HCT116 (cell line): ENCODE measurements around the gene FRY. TPM values are rescaled to one million over a fixed set of nuclear protein-coding genes. Genes with fewer than 3 reads are reported as not detected.

Experiments used
- CBX3 ChIP-seq: IDR thresholded peaks from 2 replicates; pipeline ENCODE4 v1.6.1; 2012; ENCODE audit warnings: low read depth
- ELF1 ChIP-seq: IDR thresholded peaks from 2 replicates; pipeline ENCODE4 v1.6.1; 2012; ENCODE audit warnings: low read depth, borderline replicate concordance
- EZH2phosphoT487 ChIP-seq: fragments of 200-600 bp; IDR thresholded peaks from 2 replicates; pipeline ENCODE4 v1.6.1; 2018; ENCODE audit warnings: antibody characterized with exemption, borderline replicate concordance
- JUND ChIP-seq: IDR thresholded peaks from 2 replicates; pipeline ENCODE4 v1.6.1; 2012
- POLR2A ChIP-seq: IDR thresholded peaks from 2 replicates; pipeline ENCODE4 v1.7.0; 2011; ENCODE audit warnings: borderline replicate concordance; ENCODE audit not compliant: insufficient read depth, insufficient read length; ENCODE audit errors: extremely low read depth
- POLR2AphosphoS5 ChIP-seq: IDR thresholded peaks from 2 replicates; pipeline ENCODE4 v1.6.1; 2011; ENCODE audit warnings: mild to moderate bottlenecking, low read depth, low read length, moderate library complexity
- SP1 ChIP-seq: IDR thresholded peaks from 2 replicates; pipeline ENCODE4 v1.6.1; 2012; ENCODE audit warnings: low read depth
- TCF7L2 ChIP-seq: IDR thresholded peaks from 2 replicates; pipeline ENCODE4 v1.7.0; 2011; ENCODE audit warnings: borderline replicate concordance, inconsistent platforms; ENCODE audit not compliant: insufficient read depth, insufficient read length; ENCODE audit errors: extremely low read depth
- ZFX ChIP-seq: fragments of 450-650 bp; IDR thresholded peaks from 2 replicates; pipeline ENCODE4 v1.6.1; 2017
- total RNA-seq: library from RNA; stranded (reverse); gene quantifications from one replicate; pipeline ENCODE4 v1.2.1, GENCODE V29; 2021; ENCODE audit not compliant: unreplicated experiment
- TF ChIP-seq, protein P1 (sequence below): IDR thresholded peaks from 2 replicates; pipeline ENCODE4 v1.6.1; 2011; ENCODE audit warnings: mild to moderate bottlenecking, low read length, moderate library complexity; ENCODE audit not compliant: insufficient replicate concordance; ENCODE audit errors: extremely low read depth
- TF ChIP-seq, protein P2 (sequence below): IDR thresholded peaks from 2 replicates; pipeline ENCODE4 v1.6.1; 2012; ENCODE audit warnings: low read depth

FRY gene
- total RNA-seq, 1 experiment from 2014 or later = 1.4 TPM

DNA sequence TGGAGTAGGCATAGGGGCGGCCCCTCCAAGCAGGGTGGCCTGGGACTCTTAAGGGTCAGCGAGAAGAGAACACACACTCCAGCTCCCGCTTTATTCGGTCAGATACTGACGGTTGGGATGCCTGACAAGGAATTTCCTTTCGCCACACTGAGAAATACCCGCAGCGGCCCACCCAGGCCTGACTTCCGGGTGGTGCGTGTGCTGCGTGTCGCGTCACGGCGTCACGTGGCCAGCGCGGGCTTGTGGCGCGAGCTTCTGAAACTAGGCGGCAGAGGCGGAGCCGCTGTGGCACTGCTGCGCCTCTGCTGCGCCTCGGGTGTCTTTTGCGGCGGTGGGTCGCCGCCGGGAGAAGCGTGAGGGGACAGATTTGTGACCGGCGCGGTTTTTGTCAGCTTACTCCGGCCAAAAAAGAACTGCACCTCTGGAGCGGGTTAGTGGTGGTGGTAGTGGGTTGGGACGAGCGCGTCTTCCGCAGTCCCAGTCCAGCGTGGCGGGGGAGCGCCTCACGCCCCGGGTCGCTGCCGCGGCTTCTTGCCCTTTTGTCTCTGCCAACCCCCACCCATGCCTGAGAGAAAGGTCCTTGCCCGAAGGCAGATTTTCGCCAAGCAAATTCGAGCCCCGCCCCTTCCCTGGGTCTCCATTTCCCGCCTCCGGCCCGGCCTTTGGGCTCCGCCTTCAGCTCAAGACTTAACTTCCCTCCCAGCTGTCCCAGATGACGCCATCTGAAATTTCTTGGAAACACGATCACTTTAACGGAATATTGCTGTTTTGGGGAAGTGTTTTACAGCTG, 283.9 kb downstream of the FRY start, which contains the start of the genes BRCA2 and ZAR1L (continued):
- TF ChIP-seq, protein P1, sequence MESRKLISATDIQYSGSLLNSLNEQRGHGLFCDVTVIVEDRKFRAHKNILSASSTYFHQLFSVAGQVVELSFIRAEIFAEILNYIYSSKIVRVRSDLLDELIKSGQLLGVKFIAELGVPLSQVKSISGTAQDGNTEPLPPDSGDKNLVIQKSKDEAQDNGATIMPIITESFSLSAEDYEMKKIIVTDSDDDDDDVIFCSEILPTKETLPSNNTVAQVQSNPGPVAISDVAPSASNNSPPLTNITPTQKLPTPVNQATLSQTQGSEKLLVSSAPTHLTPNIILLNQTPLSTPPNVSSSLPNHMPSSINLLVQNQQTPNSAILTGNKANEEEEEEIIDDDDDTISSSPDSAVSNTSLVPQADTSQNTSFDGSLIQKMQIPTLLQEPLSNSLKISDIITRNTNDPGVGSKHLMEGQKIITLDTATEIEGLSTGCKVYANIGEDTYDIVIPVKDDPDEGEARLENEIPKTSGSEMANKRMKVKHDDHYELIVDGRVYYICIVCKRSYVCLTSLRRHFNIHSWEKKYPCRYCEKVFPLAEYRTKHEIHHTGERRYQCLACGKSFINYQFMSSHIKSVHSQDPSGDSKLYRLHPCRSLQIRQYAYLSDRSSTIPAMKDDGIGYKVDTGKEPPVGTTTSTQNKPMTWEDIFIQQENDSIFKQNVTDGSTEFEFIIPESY = no peak
- TF ChIP-seq POLR2A (peak; percentile 86), TCF7L2 (peak; percentile 56), CBX3 (peak; percentile 21; the same call in 1 of the 2 replicates), SP1 (no peak; the same call in 1 of the 2 replicates), EZH2phosphoT487 (no peak), ELF1 (peak; percentile 96), ZFX (peak; percentile 85), POLR2AphosphoS5 (peak; percentile 87), JUND (no peak)
- TF ChIP-seq, protein P2, sequence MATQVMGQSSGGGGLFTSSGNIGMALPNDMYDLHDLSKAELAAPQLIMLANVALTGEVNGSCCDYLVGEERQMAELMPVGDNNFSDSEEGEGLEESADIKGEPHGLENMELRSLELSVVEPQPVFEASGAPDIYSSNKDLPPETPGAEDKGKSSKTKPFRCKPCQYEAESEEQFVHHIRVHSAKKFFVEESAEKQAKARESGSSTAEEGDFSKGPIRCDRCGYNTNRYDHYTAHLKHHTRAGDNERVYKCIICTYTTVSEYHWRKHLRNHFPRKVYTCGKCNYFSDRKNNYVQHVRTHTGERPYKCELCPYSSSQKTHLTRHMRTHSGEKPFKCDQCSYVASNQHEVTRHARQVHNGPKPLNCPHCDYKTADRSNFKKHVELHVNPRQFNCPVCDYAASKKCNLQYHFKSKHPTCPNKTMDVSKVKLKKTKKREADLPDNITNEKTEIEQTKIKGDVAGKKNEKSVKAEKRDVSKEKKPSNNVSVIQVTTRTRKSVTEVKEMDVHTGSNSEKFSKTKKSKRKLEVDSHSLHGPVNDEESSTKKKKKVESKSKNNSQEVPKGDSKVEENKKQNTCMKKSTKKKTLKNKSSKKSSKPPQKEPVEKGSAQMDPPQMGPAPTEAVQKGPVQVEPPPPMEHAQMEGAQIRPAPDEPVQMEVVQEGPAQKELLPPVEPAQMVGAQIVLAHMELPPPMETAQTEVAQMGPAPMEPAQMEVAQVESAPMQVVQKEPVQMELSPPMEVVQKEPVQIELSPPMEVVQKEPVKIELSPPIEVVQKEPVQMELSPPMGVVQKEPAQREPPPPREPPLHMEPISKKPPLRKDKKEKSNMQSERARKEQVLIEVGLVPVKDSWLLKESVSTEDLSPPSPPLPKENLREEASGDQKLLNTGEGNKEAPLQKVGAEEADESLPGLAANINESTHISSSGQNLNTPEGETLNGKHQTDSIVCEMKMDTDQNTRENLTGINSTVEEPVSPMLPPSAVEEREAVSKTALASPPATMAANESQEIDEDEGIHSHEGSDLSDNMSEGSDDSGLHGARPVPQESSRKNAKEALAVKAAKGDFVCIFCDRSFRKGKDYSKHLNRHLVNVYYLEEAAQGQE = no peak
